Measurements from ENCODE around the gene TTR. TPM values are rescaled to one million over a fixed set of nuclear protein-coding genes. Genes with fewer than 3 reads are reported as not detected.

TTR gene
- total RNA-seq, 2 donors from 2014 or later: not detected

GRCh38 chr18:31554776-31555175 lies 36.9 kb upstream of the TTR start:
- no peaks in the 10 kb centered on the region for H3K27me3 ChIP-seq
- no peak for TF ChIP-seq CTCF (IDR thresholded peaks at IDR 0.05)
- H3K36me3 ChIP-seq: no peaks in the 10 kb centered on the region
- no peak for DNase-seq (ENCODE audit: low spot score)
- H3K4me3 ChIP-seq: no peak overlapping the region
- no peaks in the 10 kb centered on the region for H3K9me3 ChIP-seq
- no peaks in the 10 kb centered on the region for H3K4me1 ChIP-seq
- H3K27ac ChIP-seq: no peak overlapping the region

GRCh38 chr18:31555971-31556747 lies 35.5 kb upstream of the TTR start:
- Histone ChIP-seq H3K36me3 (no peaks in the 10 kb centered on the region), H3K27ac (no peak overlapping the region), H3K4me3 (no peak overlapping the region), H3K27me3 (no peaks in the 10 kb centered on the region), H3K4me1 (no peaks in the 10 kb centered on the region), H3K9me3 (no peaks in the 10 kb centered on the region)
- no peak for DNase-seq (ENCODE audit: low spot score)
- peak; percentile 77 to 88 for TF ChIP-seq CTCF (IDR thresholded peaks at IDR 0.05)

GRCh38 chr18:31557446-31557845 lies 34.2 kb upstream of the TTR start:
- no peaks in the 10 kb centered on the region for H3K9me3 ChIP-seq
- no peak for TF ChIP-seq CTCF (IDR thresholded peaks at IDR 0.05)
- no peaks in the 10 kb centered on the region for H3K36me3 ChIP-seq
- H3K27ac ChIP-seq: no peak overlapping the region
- no peaks in the 10 kb centered on the region for H3K27me3 ChIP-seq
- peaks cover 0 to 4% of the 10 kb centered on the region in 2 donors for H3K4me1 ChIP-seq
- DNase-seq (ENCODE audit: low spot score): no peak
- H3K4me3 ChIP-seq: no peak overlapping the region

GRCh38 chr18:31558567-31558966 lies 33.1 kb upstream of the TTR start:
- no peaks in the 10 kb centered on the region for H3K36me3 ChIP-seq
- DNase-seq (ENCODE audit: low spot score): no peak
- peaks cover 0 to 4% of the 10 kb centered on the region in 2 donors for H3K4me1 ChIP-seq
- TF ChIP-seq CTCF (IDR thresholded peaks at IDR 0.05): no peak
- no peak overlapping the region for H3K4me3 ChIP-seq
- H3K27me3 ChIP-seq: no peaks in the 10 kb centered on the region
- no peaks in the 10 kb centered on the region for H3K9me3 ChIP-seq
- no peak overlapping the region for H3K27ac ChIP-seq

GRCh38 chr18:31562726-31563125 lies 29.0 kb upstream of the TTR start:
- TF ChIP-seq CTCF (IDR thresholded peaks at IDR 0.05): no peak
- Histone ChIP-seq H3K36me3 (no peaks in the 10 kb centered on the region), H3K27ac (no peak overlapping the region), H3K4me1 (peaks cover 0 to 4% of the 10 kb centered on the region in 2 donors), H3K9me3 (no peaks in the 10 kb centered on the region), H3K4me3 (no peak overlapping the region), H3K27me3 (no peaks in the 10 kb centered on the region)
- DNase-seq (ENCODE audit: low spot score): no peak

GRCh38 chr18:31563778-31564177 lies 27.9 kb upstream of the TTR start:
- Histone ChIP-seq H3K9me3 (no peaks in the 10 kb centered on the region), H3K36me3 (no peaks in the 10 kb centered on the region), H3K27me3 (no peaks in the 10 kb centered on the region), H3K27ac (no peak overlapping the region), H3K4me1 (peaks cover 0 to 4% of the 10 kb centered on the region in 2 donors), H3K4me3 (no peak overlapping the region)
- no peak for DNase-seq (ENCODE audit: low spot score)
- peak in 1 of 2 donors; percentile 42 for TF ChIP-seq CTCF (IDR thresholded peaks at IDR 0.05)
